K562 (cell line): ENCODE measurements around the gene NRF1. TPM values are rescaled to one million over a fixed set of nuclear protein-coding genes. Genes with fewer than 3 reads are reported as not detected.
A peak's percentile ranks its signal among the peaks of the same experiment; 100 is the strongest.

Experiments
- ARID1B ChIP-seq: fragments of 450-650 bp; IDR thresholded peaks from 2 replicates; pipeline ENCODE4 v1.6.1; 2016; ENCODE audit warnings: antibody characterized with exemption, mild to moderate bottlenecking, inconsistent platforms
- CBX5 ChIP-seq: IDR thresholded peaks from 2 replicates; pipeline ENCODE4 v1.6.1; 2014; ENCODE audit warnings: low read depth, borderline replicate concordance
- GABPB1 ChIP-seq: sonication (generic); formaldehyde crosslinking; IDR thresholded peaks from 2 replicates; pipeline ENCODE4 v1.8.0; 2022; ENCODE audit warnings: mild to moderate bottlenecking, missing genetic modification reagents
- JUND ChIP-seq, 2 experiments: IDR thresholded peaks; 2 replicates in 1 of 2; 3 replicates in 1 of 2; pipeline ENCODE4 v1.6.1; 2011; ENCODE audit warnings: borderline replicate concordance in 2 of 2, low read depth in 2 of 2, low read length in 2 of 2, improper control_type of control experiment in 1 of 2, missing biosample characterization in 1 of 2, missing genetic modification characterization in 1 of 2, missing genetic modification reagents in 1 of 2
- MED1 ChIP-seq: sonication (generic); formaldehyde crosslinking; IDR thresholded peaks from 2 replicates; pipeline ENCODE4 v1.8.1; 2023; ENCODE audit warnings: missing genetic modification reagents, borderline replicate concordance
- MTA1 ChIP-seq: fragments of 450-650 bp; IDR thresholded peaks from 2 replicates; pipeline ENCODE4 v1.6.1; 2017; ENCODE audit warnings: borderline replicate concordance
- MTF1 ChIP-seq: fragments of 250-450 bp; sonication (Bioruptor Pico); IDR thresholded peaks from 2 replicates; pipeline ENCODE4 v1.9.0; 2021; ENCODE audit warnings: moderate library complexity, mild to moderate bottlenecking, inconsistent platforms, borderline replicate concordance
- PTTG1 ChIP-seq: fragments of 450-650 bp; IDR thresholded peaks from 2 replicates; pipeline ENCODE4 v1.6.1; 2016; ENCODE audit warnings: low read depth, mild to moderate bottlenecking, missing genetic modification characterization, missing compliant biosample characterization
- RBM39 ChIP-seq: fragments of 200-400 bp; formaldehyde crosslinking; optimal IDR thresholded peaks from 2 replicates; pipeline ENCODE3; 2018; ENCODE audit warnings: low read depth, low read length
- RERE ChIP-seq: sonication (generic); formaldehyde crosslinking; IDR thresholded peaks from 2 replicates; pipeline ENCODE4 v1.8.0; 2023; ENCODE audit warnings: missing genetic modification reagents, mild to moderate bottlenecking, borderline replicate concordance
- SAFB2 ChIP-seq: fragments of 200-400 bp; formaldehyde crosslinking; IDR thresholded peaks from 2 replicates; pipeline ENCODE4 v1.6.1; 2018; ENCODE audit warnings: borderline replicate concordance, low read length, low read depth, moderate library complexity; ENCODE audit not compliant: severe bottlenecking
- SFPQ ChIP-seq: fragments of 200-400 bp; formaldehyde crosslinking; IDR thresholded peaks from 2 replicates; pipeline ENCODE4 v1.6.1; 2017; ENCODE audit warnings: mild to moderate bottlenecking, low read depth, low read length, moderate library complexity
- SUPT5H ChIP-seq: fragments of 450-650 bp; IDR thresholded peaks from 2 replicates; pipeline ENCODE4 v1.6.1; 2016
- TBL1XR1 ChIP-seq, 2 experiments: IDR thresholded peaks; 2 replicates each; pipeline ENCODE4 v1.6.1; 2012; ENCODE audit warnings: improper control_type of control experiment in 2 of 2, low read length in 2 of 2, mild to moderate bottlenecking in 1 of 2
- TOE1 ChIP-seq, 2 experiments: fragments of 450-650 bp in 1 of 2; sonication (generic) in 1 of 2; formaldehyde crosslinking in 1 of 2; IDR thresholded peaks; 2 replicates each; pipeline versions ENCODE4 v1.7.1 to v1.8.0; 2016 to 2022; ENCODE audit warnings: borderline replicate concordance in 2 of 2, mild to moderate bottlenecking in 2 of 2, antibody characterized with exemption in 1 of 2, inconsistent platforms in 1 of 2, low read depth in 1 of 2, missing genetic modification reagents in 1 of 2, moderate library complexity in 1 of 2
- XRCC5 ChIP-seq: fragments of 200-400 bp; formaldehyde crosslinking; IDR thresholded peaks from 2 replicates; pipeline ENCODE4 v1.6.1; 2017; ENCODE audit warnings: low read depth, mild to moderate bottlenecking, low read length
- ZC3H4 ChIP-seq: sonication (generic); formaldehyde crosslinking; IDR thresholded peaks from 2 replicates; pipeline ENCODE4 v1.9.0; 2021; ENCODE audit warnings: missing genetic modification reagents, borderline replicate concordance
- ZNF12 ChIP-seq: sonication (generic); formaldehyde crosslinking; IDR thresholded peaks from 2 replicates; pipeline ENCODE4 v1.4.0; 2020; ENCODE audit warnings: mild to moderate bottlenecking, missing genetic modification reagents
- ZNF174 ChIP-seq: fragments of 250-450 bp; sonication (Bioruptor Pico); IDR thresholded peaks from 2 replicates; pipeline ENCODE4 v1.4.0; 2020; ENCODE audit warnings: mild to moderate bottlenecking
- ZNF23 ChIP-seq: fragments of 250-450 bp; sonication (Bioruptor Pico); IDR thresholded peaks from 2 replicates; pipeline ENCODE4 v1.4.0; 2020; ENCODE audit warnings: mild to moderate bottlenecking
- polyA plus RNA-seq, 8 experiments: library from polyadenylated mRNA; depleted of rRNA in 4 of 8; stranded (reverse) in 5 of 8; unstranded in 3 of 8; fragments of >200 nt; fragmentation: Nextera tagmentation in 2 of 8; fragmentation: Illumina TruSeq in 1 of 8; extraction: Ambion mirVana in 2 of 8; extraction: Trizol in 1 of 8; gene quantifications; 2 replicates each; pipeline versions ENCODE4 v1.2.1 to v1.2.3, GENCODE V29; 2011 to 2014; ENCODE audit warnings: inconsistent platforms in 1 of 8, missing spikeins in 1 of 8
- total RNA-seq, 7 experiments: library from RNA; depleted of rRNA in 6 of 7; stranded (reverse); fragments of >200 nt in 6 of 7; fragmentation: Illumina TruSeq in 2 of 7; extraction: Trizol in 2 of 7; gene quantifications; 2 replicates each; pipeline versions ENCODE4 v1.2.1 to v1.2.3, GENCODE V29; 2011 to 2021; ENCODE audit warnings: low replicate concordance in 1 of 7

The NRF1 gene
- total and polyA plus RNA-seq, 9 of the 15 experiments (the other 6 are each of a cell fraction or from before 2014, with no cell fraction given), result 8.6 to 28.8 (median 20.3) TPM

GRCh38 chr7:129779602-129780256 is 168.2 kb downstream of the NRF1 start (continued):
- TF ChIP-seq SFPQ (no peak), JUND (IDR thresholded peaks at IDR 0.05; ENCODE audit: borderline replicate concordance, low read depth, low read length) (no peak), JUND (tag; IDR thresholded peaks at IDR 0.05; ENCODE audit: borderline replicate concordance, low read depth, low read length) (no peak), TBL1XR1 (IDR thresholded peaks at IDR 0.05; ENCODE audit: low read length in 2 of 2) (no peak), MTF1 (CRISPR knock-in tag) (no peak), RERE (CRISPR knock-in tag) (peak; percentile 68; the same call in 1 of the 2 replicates), ZC3H4 (0 out of 2 replicates have a peak, but pooled peaks have one; percentile 44), MTA1 (no peak), SAFB2 (no peak), MED1 (no peak), ZNF174 (CRISPR knock-in tag) (no peak), ZNF12 (CRISPR knock-in tag) (no peak), SUPT5H (peak; percentile 71), PTTG1 (tag) (no peak), RBM39 (no peak), GABPB1 (CRISPR knock-in tag) (peak; percentile 76), ARID1B (no peak), ZNF23 (CRISPR knock-in tag) (no peak), XRCC5 (no peak; the same call in 1 of the 2 replicates), CBX5 (no peak), TOE1 (IDR thresholded peaks at IDR 0.05; ENCODE audit: borderline replicate concordance) (no peak), TOE1 (CRISPR knock-in tag; IDR thresholded peaks at IDR 0.05; ENCODE audit: borderline replicate concordance, low read depth) (no peak)
